Esophagus squamous epithelium (tissue), 5 donors: ENCODE data around the gene GRPEL1. TPM values are rescaled to one million over a fixed set of nuclear protein-coding genes. Genes with fewer than 3 reads are reported as not detected.

ENCODE experiments used
- DNase-seq: peaks from one replicate; lab custom pipeline; 2025; lab: John Stamatoyannopoulos, UW
- H3K27ac ChIP-seq, 4 donors: fragments of 200-600 bp; sonication (generic); one replicate each; pipeline ENCODE4 v1.5.1; 2016 to 2019; ENCODE audit warnings: mild to moderate bottlenecking in 1 of 4
- H3K27me3 ChIP-seq, 4 donors: fragments of 200-600 bp; sonication (generic); 1 replicate in 3 of 4; 2 replicates in 1 of 4; pipeline versions ENCODE4 v1.5.1 to v1.6.0; 2017 to 2021; ENCODE audit warnings: antibody characterized with exemption in 1 of 4
- H3K36me3 ChIP-seq, 3 donors: fragments of 200-600 bp; sonication (generic); one replicate each; pipeline ENCODE4 v1.5.1; 2016 to 2019
- H3K4me1 ChIP-seq, 3 donors: fragments of 200-600 bp; sonication (generic); one replicate each; pipeline ENCODE4 v1.5.1; 2017 to 2019
- H3K4me3 ChIP-seq, 4 donors: fragments of 200-600 bp; sonication (generic); 1 replicate in 3 of 4; 2 replicates in 1 of 4; pipeline ENCODE4 v1.5.1; 2016 to 2019; ENCODE audit warnings: mild to moderate bottlenecking in 2 of 4, moderate library complexity in 1 of 4
- H3K9me3 ChIP-seq, 3 donors: fragments of 200-600 bp; sonication (generic); one replicate each; pipeline ENCODE4 v1.5.1; 2016 to 2019
- CTCF ChIP-seq, 6 experiments: fragments of 450-650 bp in 4 of 6; fragments of 200-600 bp in 2 of 6; sonication (generic) in 2 of 6; IDR thresholded peaks; one replicate each; pipeline ENCODE4 v1.5.1; 2016 to 2019; ENCODE audit warnings: antibody characterized with exemption in 6 of 6, mild to moderate bottlenecking in 4 of 6, moderate library complexity in 4 of 6
- POLR2A ChIP-seq, 4 donors: fragments of 450-650 bp; IDR thresholded peaks; one replicate each; pipeline ENCODE4 v1.6.1; 2017; ENCODE audit warnings: antibody characterized with exemption in 4 of 4, mild to moderate bottlenecking in 4 of 4, moderate library complexity in 3 of 4
- WGBS, 2 donors: methylation state at CpG; one replicate each; pipeline ENCODE4 v1.1.5; 2018; 5-methylcytosine and 5-hydroxymethylcytosine counted together
- intact Hi-C: fragments of 100-400 bp; cut with DNase I; formaldehyde crosslinking; loops from one replicate; pipeline ENCODE4 v1.15.0; 2022
- total RNA-seq, 4 donors: library from RNA; depleted of rRNA; stranded (reverse); fragments of >200 nt; gene quantifications; one replicate each; pipeline ENCODE4 v1.1.0, GENCODE V29; 2016
- donor health status: DM: yes; HTN: yes; CAD: no.

The GRPEL1 gene
- total RNA-seq, 4 donors from 2014 or later: 16.6 to 30.6 (median 20.7) TPM

- 88 to 100% methylated on average over 1 to 7 of the region's 8 CpGs for WGBS, 2 donors
- TF ChIP-seq POLR2A (IDR thresholded peaks at IDR 0.05): no peak
- TF ChIP-seq CTCF (IDR thresholded peaks at IDR 0.05): no peak
- intact Hi-C loops: no loop called here
- Histone ChIP-seq H3K4me1 (no peaks in the 10 kb centered on the region), H3K27ac (no peak overlapping the region), H3K27me3 (no peaks in the 10 kb centered on the region), H3K9me3 (no peaks in the 10 kb centered on the region), H3K36me3 (no peaks in the 10 kb centered on the region), H3K4me3 (no peak overlapping the region)
- DNase-seq: no peak
Observed at GRCh38 chr4:7111441-7111840, 43.6 kb upstream of the GRPEL1 start.

GRCh38 chr4:7110546-7110945 is 42.7 kb upstream of the GRPEL1 start:
- no peak for TF ChIP-seq POLR2A (IDR thresholded peaks at IDR 0.05)
- TF ChIP-seq CTCF (IDR thresholded peaks at IDR 0.05): no peak
- 87 to 90% methylated on average over 2 to 3 of the region's 4 CpGs for WGBS, 2 donors
- intact Hi-C loops: no loop called here

GRCh38 chr4:7109169-7109568 is 41.3 kb upstream of the GRPEL1 start:
- H3K27me3 ChIP-seq: no peaks in the 10 kb centered on the region
- H3K36me3 ChIP-seq: no peaks in the 10 kb centered on the region
- intact Hi-C loops: no loop called here
- no peak overlapping the region for H3K27ac ChIP-seq
- DNase-seq: no peak
- H3K4me3 ChIP-seq: no peak overlapping the region
- H3K4me1 ChIP-seq: peaks cover 0 to under 1% (median 0%) of the 10 kb centered on the region in 3 donors
- WGBS, 2 donors: 64 to 84% methylated on average over 3 to 4 of the region's 4 CpGs
- H3K9me3 ChIP-seq: no peaks in the 10 kb centered on the region
- no peak for TF ChIP-seq CTCF (IDR thresholded peaks at IDR 0.05)
- no peak for TF ChIP-seq POLR2A (IDR thresholded peaks at IDR 0.05)

More at GRCh38 chr4:7110546-7110945, 42.7 kb upstream of the GRPEL1 start:
- H3K9me3 ChIP-seq: no peaks in the 10 kb centered on the region
- no peaks in the 10 kb centered on the region for H3K27me3 ChIP-seq
- no peaks in the 10 kb centered on the region for H3K36me3 ChIP-seq
- H3K4me1 ChIP-seq: no peaks in the 10 kb centered on the region
- H3K27ac ChIP-seq: no peak overlapping the region
- DNase-seq: no peak
- no peak overlapping the region for H3K4me3 ChIP-seq

GRCh38 chr4:7108660-7109059 is 40.8 kb upstream of the GRPEL1 start:
- WGBS, 2 donors: 72 to 94% methylated on average over 3 to 5 of the region's 6 CpGs
- TF ChIP-seq POLR2A (IDR thresholded peaks at IDR 0.05) (no peak), CTCF (IDR thresholded peaks at IDR 0.05) (no peak)
- H3K9me3 ChIP-seq: no peaks in the 10 kb centered on the region
- no peak overlapping the region for H3K4me3 ChIP-seq
- no peaks in the 10 kb centered on the region for H3K36me3 ChIP-seq
- H3K4me1 ChIP-seq: peaks cover 0 to 5% (median 3%) of the 10 kb centered on the region in 3 donors
- intact Hi-C loops: no loop called here
- H3K27me3 ChIP-seq: no peaks in the 10 kb centered on the region
- H3K27ac ChIP-seq: no peak overlapping the region
- no peak for DNase-seq

GRCh38 chr4:7108046-7108625 is 40.3 kb upstream of the GRPEL1 start:
- Histone ChIP-seq H3K36me3 (no peaks in the 10 kb centered on the region), H3K4me1 (peaks cover 0 to 11% (median 6%) of the 10 kb centered on the region in 3 donors), H3K9me3 (no peaks in the 10 kb centered on the region), H3K4me3 (no peak overlapping the region), H3K27ac (no peak overlapping the region), H3K27me3 (no peaks in the 10 kb centered on the region)
- TF ChIP-seq POLR2A (IDR thresholded peaks at IDR 0.05) (no peak), CTCF (IDR thresholded peaks at IDR 0.05) (no peak)
- whole genome bisulfite sequencing, 2 donors: 84 to 93% methylated on average over 16 to 17 of the region's 23 CpGs
- no peak for DNase-seq
- intact Hi-C loops: no loop called here
